Small intestine (tissue), 7 donors: ENCODE results near the gene LDAH. TPM values are rescaled to one million over a fixed set of nuclear protein-coding genes. Genes with fewer than 3 reads are reported as not detected.

Experiments used
- DNase-seq, 2 donors: peaks; one replicate each; pipeline versions ENCODE4 v3.0.0 to v3.0.0-alpha.2; 2013
- FAIRE-seq: peaks from 2 replicates; lab custom pipeline; 2012; peaks lifted over from hg19 to GRCh38; lab: Jason Lieb, UNC
- H3K27ac ChIP-seq, 3 donors: one replicate each; pipeline ENCODE4 v1.5.1; 2013; ENCODE audit warnings: low read length in 2 of 3, mild to moderate bottlenecking in 2 of 3, control low read depth in 1 of 3, inconsistent platforms in 1 of 3, low read depth in 1 of 3, moderate library complexity in 1 of 3
- H3K27me3 ChIP-seq, 3 donors: one replicate each; pipeline ENCODE4 v1.6.1; 2013; ENCODE audit warnings: low read length in 3 of 3, inconsistent platforms in 1 of 3; ENCODE audit not compliant: control insufficient read depth in 3 of 3, insufficient read depth in 3 of 3
- H3K36me3 ChIP-seq, 3 donors: one replicate each; pipeline ENCODE4 v1.6.1; 2013; ENCODE audit warnings: low read length in 3 of 3, inconsistent platforms in 1 of 3, low read depth in 1 of 3, mild to moderate bottlenecking in 1 of 3, moderate library complexity in 1 of 3; ENCODE audit not compliant: control insufficient read depth in 3 of 3, insufficient read depth in 2 of 3
- H3K4me1 ChIP-seq, 3 donors: one replicate each; pipeline ENCODE4 v1.6.1; 2013; ENCODE audit warnings: low read length in 2 of 3, inconsistent platforms in 1 of 3, low read depth in 1 of 3, mild to moderate bottlenecking in 1 of 3, moderate library complexity in 1 of 3; ENCODE audit not compliant: control insufficient read depth in 3 of 3, insufficient read depth in 2 of 3
- H3K4me3 ChIP-seq, 3 donors: one replicate each; pipeline ENCODE4 v1.5.1; 2013; ENCODE audit warnings: low read length in 3 of 3, control low read depth in 1 of 3, inconsistent platforms in 1 of 3, low read depth in 1 of 3, mild to moderate bottlenecking in 1 of 3, moderate library complexity in 1 of 3
- H3K9me3 ChIP-seq, 2 donors: one replicate each; pipeline ENCODE4 v1.6.1; 2013; ENCODE audit warnings: low read depth in 1 of 2, low read length in 1 of 2; ENCODE audit not compliant: control insufficient read depth in 2 of 2, insufficient read depth in 1 of 2
- WGBS, 3 donors: extraction: QIAGEN DNeasy Blood & Tissue Kit; methylation state at CpG; one replicate each; pipeline ENCODE4 v1.1.7; 2013; 5-methylcytosine and 5-hydroxymethylcytosine counted together
- polyA plus RNA-seq, 4 donors: library from polyadenylated mRNA; stranded (reverse) in 3 of 4; unstranded in 1 of 4; fragments of 200-250 nt in 3 of 4; fragments of 120-200 nt in 1 of 4; gene quantifications; one replicate each; pipeline versions ENCODE4 v1.2.1 to v1.2.3, GENCODE V29; 2013
- donor health status: healthy with polysubstance abuse.
- donor health status: control.
- donor health status: control.
- donor health status: Bipolar disorder and iron deficiency.
- donor health status: healthy.

The LDAH gene
- polyA plus RNA-seq, 4 donors = 4.3 to 32.1 (median 10.4) TPM

GRCh38 chr2:20707601-20708000 lies 115.3 kb downstream of the LDAH start:
- WGBS, 3 donors = 90 to 94% (median 91%) methylated on average over 4 of the region's 4 CpGs
- no peaks in the 10 kb centered on the region for H3K27me3 ChIP-seq
- no peaks in the 10 kb centered on the region for H3K4me1 ChIP-seq
- FAIRE-seq (no peak), DNase-seq (peak in 1 of 2 donors; percentile 6)
- peaks cover 0 to 8% of the 10 kb centered on the region in 2 donors for H3K9me3 ChIP-seq
- no peak overlapping the region for H3K4me3 ChIP-seq
- H3K36me3 ChIP-seq = peaks cover 0 to 5% (median 0%) of the 10 kb centered on the region in 3 donors
- no peak overlapping the region for H3K27ac ChIP-seq

- H3K27ac ChIP-seq = no peak overlapping the region
- H3K27me3 ChIP-seq = no peaks in the 10 kb centered on the region
- WGBS, 3 donors = 21 to 67% (median 39%) methylated on average over 3 of the region's 3 CpGs
- no peaks in the 10 kb centered on the region for H3K4me1 ChIP-seq
- no peak overlapping the region for H3K4me3 ChIP-seq
- FAIRE-seq = no peak
- H3K36me3 ChIP-seq = peaks cover 0 to 5% (median 0%) of the 10 kb centered on the region in 3 donors
- H3K9me3 ChIP-seq = peaks cover 0 to 5% of the 10 kb centered on the region in 2 donors
- peak; percentile 18 to 53 for DNase-seq
Observed at GRCh38 chr2:20706786-20707185, 116.1 kb downstream of the LDAH start.

GRCh38 chr2:20706217-20706616 lies 116.7 kb downstream of the LDAH start:
- Histone ChIP-seq H3K27me3 (no peaks in the 10 kb centered on the region), H3K4me1 (no peaks in the 10 kb centered on the region), H3K27ac (no peak overlapping the region), H3K4me3 (no peak overlapping the region), H3K9me3 (no peaks in the 10 kb centered on the region), H3K36me3 (peaks cover 0 to under 1% (median 0%) of the 10 kb centered on the region in 3 donors)
- FAIRE-seq (no peak), DNase-seq (no peak)
- 91 to 99% (median 98%) methylated on average over 2 of the region's 2 CpGs for WGBS, 3 donors

- 84 to 92% (median 92%) methylated on average over 1 of the region's 1 CpG for WGBS, 3 donors
- Histone ChIP-seq H3K27me3 (no peaks in the 10 kb centered on the region), H3K9me3 (no peaks in the 10 kb centered on the region), H3K4me1 (no peaks in the 10 kb centered on the region), H3K27ac (no peak overlapping the region), H3K4me3 (no peak overlapping the region), H3K36me3 (peaks cover 0 to 3% (median 2%) of the 10 kb centered on the region in 3 donors)
- DNase-seq = no peak
- FAIRE-seq = no peak
Observed at GRCh38 chr2:20704886-20705285, 118.0 kb downstream of the LDAH start.

- 94 to 98% (median 96%) methylated on average over 5 of the region's 5 CpGs for WGBS, 3 donors
- DNase-seq (no peak), FAIRE-seq (no peak)
- Histone ChIP-seq H3K27me3 (no peaks in the 10 kb centered on the region), H3K9me3 (no peaks in the 10 kb centered on the region), H3K4me3 (no peak overlapping the region), H3K27ac (no peak overlapping the region), H3K4me1 (no peaks in the 10 kb centered on the region), H3K36me3 (peaks cover 0 to 3% (median 2%) of the 10 kb centered on the region in 3 donors)
Observed at GRCh38 chr2:20702563-20702962, 120.3 kb downstream of the LDAH start.

- no peak overlapping the region for H3K27ac ChIP-seq
- no peaks in the 10 kb centered on the region for H3K9me3 ChIP-seq
- peaks cover 0 to 18% (median 2%) of the 10 kb centered on the region in 3 donors for H3K36me3 ChIP-seq
- no peaks in the 10 kb centered on the region for H3K4me1 ChIP-seq
- H3K27me3 ChIP-seq = no peaks in the 10 kb centered on the region
- 66 to 87% (median 87%) methylated on average over 4 of the region's 4 CpGs for WGBS, 3 donors
- no peak overlapping the region for H3K4me3 ChIP-seq
- FAIRE-seq (no peak), DNase-seq (no peak)
Observed at GRCh38 chr2:20698916-20699613, 123.8 kb downstream of the LDAH start.

- WGBS, 3 donors = 91 to 97% (median 94%) methylated on average over 2 of the region's 2 CpGs
- FAIRE-seq = no peak
- Histone ChIP-seq H3K27ac (no peak overlapping the region), H3K4me1 (no peaks in the 10 kb centered on the region), H3K27me3 (no peaks in the 10 kb centered on the region), H3K9me3 (no peaks in the 10 kb centered on the region), H3K4me3 (no peak overlapping the region), H3K36me3 (peaks cover 0 to 23% (median 2%) of the 10 kb centered on the region in 3 donors)
- DNase-seq = no peak
Observed at GRCh38 chr2:20697322-20697934, 125.5 kb downstream of the LDAH start.

GRCh38 chr2:20696366-20696765 lies 126.5 kb downstream of the LDAH start:
- WGBS, 3 donors = 77 to 95% (median 87%) methylated on average over 2 of the region's 2 CpGs
- no peak for FAIRE-seq
- peaks cover 0 to 23% (median 2%) of the 10 kb centered on the region in 3 donors for H3K36me3 ChIP-seq
- no peaks in the 10 kb centered on the region for H3K4me1 ChIP-seq
- H3K27ac ChIP-seq = no peak overlapping the region
- H3K4me3 ChIP-seq = no peak overlapping the region
- no peak for DNase-seq
- no peaks in the 10 kb centered on the region for H3K9me3 ChIP-seq
- no peaks in the 10 kb centered on the region for H3K27me3 ChIP-seq
